LNCAP (cell line): ENCODE measurements around the gene AKR1B1.

ENCODE experiments used
- TF ChIP-seq, protein P1 (sequence below): fragments of 450-650 bp; IDR thresholded peaks from 2 replicates; pipeline ENCODE4 v1.5.1; 2017; ENCODE audit warnings: mild to moderate bottlenecking

The AKR1B1 gene

DNA sequence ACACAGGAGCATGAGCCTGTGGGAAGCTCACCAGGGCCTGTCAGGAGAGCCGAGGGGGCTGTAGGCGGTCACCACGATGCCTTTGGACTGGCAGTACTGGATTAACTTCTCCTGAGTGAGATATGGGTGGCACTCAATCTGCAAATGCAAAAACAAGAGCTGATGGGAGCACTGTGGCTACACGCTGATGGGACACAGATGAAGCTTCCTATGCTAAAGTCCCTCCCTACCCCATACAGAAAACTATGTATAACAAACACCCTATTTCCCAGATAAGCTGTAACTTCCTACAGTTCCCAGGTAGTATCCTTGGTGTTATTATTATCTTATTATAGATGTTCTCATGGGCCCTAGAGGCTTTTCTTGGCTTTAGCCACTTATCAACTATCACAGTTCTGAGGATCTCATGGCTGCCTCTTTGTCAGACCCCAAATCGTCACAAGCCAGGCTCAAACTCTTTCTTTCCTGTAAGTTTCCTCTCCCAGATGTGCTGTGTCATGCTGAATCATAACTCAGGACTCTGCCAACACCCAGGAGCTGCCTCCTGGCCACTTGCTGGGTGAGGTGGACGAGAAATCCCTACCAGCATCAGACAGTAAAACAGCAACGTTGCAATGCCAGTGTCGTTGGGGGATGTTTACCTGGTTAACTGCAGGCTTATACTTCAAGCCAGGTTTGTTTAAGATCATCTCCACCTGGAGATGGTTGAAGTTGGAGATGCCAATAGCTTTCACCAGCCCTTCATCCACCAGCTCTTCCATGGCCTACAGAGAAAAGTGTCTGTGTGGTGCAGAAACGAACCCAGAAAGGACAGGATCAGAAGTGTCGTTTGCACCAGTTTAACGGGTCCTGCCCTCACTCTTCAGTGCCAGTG is 10.3 kb downstream of the AKR1B1 start:
- TF ChIP-seq, protein P1, sequence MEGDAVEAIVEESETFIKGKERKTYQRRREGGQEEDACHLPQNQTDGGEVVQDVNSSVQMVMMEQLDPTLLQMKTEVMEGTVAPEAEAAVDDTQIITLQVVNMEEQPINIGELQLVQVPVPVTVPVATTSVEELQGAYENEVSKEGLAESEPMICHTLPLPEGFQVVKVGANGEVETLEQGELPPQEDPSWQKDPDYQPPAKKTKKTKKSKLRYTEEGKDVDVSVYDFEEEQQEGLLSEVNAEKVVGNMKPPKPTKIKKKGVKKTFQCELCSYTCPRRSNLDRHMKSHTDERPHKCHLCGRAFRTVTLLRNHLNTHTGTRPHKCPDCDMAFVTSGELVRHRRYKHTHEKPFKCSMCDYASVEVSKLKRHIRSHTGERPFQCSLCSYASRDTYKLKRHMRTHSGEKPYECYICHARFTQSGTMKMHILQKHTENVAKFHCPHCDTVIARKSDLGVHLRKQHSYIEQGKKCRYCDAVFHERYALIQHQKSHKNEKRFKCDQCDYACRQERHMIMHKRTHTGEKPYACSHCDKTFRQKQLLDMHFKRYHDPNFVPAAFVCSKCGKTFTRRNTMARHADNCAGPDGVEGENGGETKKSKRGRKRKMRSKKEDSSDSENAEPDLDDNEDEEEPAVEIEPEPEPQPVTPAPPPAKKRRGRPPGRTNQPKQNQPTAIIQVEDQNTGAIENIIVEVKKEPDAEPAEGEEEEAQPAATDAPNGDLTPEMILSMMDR = no peak

DNA sequence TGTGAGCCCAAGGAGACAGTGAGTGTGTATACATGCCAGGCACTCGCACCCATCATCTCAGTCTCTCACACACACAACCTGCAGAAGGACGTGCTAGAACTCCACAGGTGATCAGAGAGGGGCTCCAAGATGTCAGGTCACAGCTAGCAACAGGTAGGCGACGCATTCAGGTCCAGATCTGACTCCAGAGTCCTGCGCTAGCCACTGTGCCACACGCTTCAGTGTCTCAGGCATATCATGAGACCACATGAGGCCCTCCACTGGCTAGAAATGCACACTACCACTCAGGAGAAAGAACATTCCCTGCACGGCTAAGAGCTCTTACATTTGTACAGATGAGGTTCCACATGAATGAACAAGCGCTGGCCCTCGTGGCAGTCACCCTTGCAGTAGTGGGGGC is 11.5 kb downstream of the AKR1B1 start:
- TF ChIP-seq, protein P1 = no peak

DNA sequence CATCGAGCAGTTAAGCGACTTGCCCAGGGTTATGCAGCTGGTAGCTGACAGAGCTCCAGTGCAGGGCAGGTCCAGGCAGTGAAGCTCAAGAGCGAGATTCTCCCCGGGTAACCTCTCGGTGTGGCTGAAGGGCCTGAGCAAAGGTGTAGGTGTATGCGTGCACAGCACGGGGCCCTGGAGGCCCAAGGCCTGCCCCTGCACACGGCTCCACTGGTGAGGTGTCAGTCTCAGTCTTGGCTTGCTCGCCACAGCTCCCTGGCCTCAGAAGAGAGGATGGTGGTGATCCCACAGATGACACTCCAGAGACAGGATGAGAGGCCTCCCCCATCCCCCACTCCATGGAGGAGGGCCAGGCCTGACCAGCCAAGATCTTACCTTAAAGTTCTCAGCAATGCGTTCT is 12.0 kb downstream of the AKR1B1 start:
- TF ChIP-seq, protein P1 = no peak

- TF ChIP-seq, protein P1 = no peak
These were observed 12.5 kb downstream of the AKR1B1 start for GRCh38 chr7:134446446-134446845.

DNA sequence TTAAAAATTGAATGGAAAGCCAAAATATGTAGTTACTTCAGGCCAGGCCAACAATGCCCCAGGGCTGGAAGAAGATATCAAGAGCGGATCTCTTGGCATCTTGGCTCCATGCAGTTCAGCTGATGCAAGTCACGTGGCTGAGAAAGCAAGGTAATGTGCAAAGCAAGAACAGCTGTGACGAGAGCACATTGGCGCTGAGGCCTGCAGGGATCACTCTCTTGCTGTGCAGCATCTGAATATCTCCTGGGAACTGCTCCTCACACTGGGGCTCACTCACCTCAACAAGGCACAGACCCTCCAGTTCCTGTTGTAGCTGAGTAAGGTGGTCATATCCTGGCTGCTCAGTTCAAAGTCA is 14.0 kb downstream of the AKR1B1 start:
- TF ChIP-seq, protein P1 = no peak

DNA sequence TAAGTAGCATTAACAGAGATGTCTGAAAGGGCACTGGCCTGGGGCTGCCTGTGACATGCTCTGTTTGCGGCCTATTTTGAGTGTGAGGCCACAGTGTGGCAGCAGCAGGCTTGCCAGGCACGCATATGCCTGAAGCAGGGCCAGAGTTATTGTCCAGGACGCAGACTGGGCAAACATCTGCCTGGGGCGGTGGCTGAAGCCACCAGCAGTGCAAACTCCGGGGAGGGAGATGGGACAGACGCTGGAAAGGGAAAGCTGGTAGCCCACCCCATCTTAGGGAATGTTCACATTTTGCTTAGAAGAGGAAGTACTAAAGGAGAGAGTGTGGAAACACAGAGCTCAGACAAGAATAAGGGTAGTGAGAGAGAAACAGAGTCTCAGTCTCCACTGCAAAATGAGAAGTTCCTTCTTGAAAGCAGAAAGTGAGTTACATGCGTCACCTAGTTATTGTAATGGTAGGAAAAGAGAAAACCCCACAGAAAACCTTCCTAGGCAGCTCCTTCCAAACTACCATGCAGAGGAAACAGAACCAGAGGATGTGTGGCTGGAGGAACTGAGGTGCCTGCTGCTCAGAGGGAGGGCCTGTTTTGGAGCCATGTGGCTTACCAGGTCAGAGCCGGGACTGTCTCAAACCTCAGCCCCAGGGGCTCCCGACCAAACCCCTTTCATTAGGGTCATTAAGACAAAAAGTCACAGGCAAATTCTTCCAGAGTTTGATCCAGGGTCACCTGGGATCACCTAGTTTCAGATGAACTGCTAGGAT is 14.5 kb downstream of the AKR1B1 start:
- TF ChIP-seq, protein P1 = peak; percentile 54

- TF ChIP-seq, protein P1 = no peak
These were observed 15.4 kb downstream of the AKR1B1 start for GRCh38 chr7:134443396-134444070.
